DOHH2 (cell line): ENCODE results near the gene ACAA1.

Experiments used
- CTCF ChIP-seq: fragments of 200-600 bp; sonication (generic); IDR thresholded peaks from one replicate; pipeline ENCODE4 v1.5.1; 2014; ENCODE audit warnings: antibody characterized with exemption, mild to moderate bottlenecking, low read depth, low read length; ENCODE audit not compliant: poor library complexity, severe bottlenecking
- EZH2phosphoT487 ChIP-seq: fragments of 200-600 bp; sonication (generic); IDR thresholded peaks from 2 replicates; pipeline ENCODE4 v1.6.1; 2017; ENCODE audit warnings: borderline replicate concordance, mild to moderate bottlenecking, antibody characterized with exemption, low read length, moderate library complexity, mixed read lengths

GRCh38 chr3:38114052-38114874, 22.7 kb downstream of the ACAA1 start:
- TF ChIP-seq EZH2phosphoT487 (no peak), CTCF (no peak)
